Measurements from ENCODE around the gene IGFL4. TPM values are rescaled to one million over a fixed set of nuclear protein-coding genes. Genes with fewer than 3 reads are reported as not detected.
A peak's percentile ranks its signal among the peaks of the same experiment; 100 is the strongest.

IGFL4 gene
- total RNA-seq, 2 experiments from 2014 or later, result not detected

GRCh38 chr19:46017874-46018675, 22.7 kb downstream of the IGFL4 start:
- peaks cover 30% of the 10 kb centered on the region for H3K27me3 Mint-ChIP-seq

GRCh38 chr19:46017095-46017429, 23.7 kb downstream of the IGFL4 start:
- no peak overlapping the region for H3K27ac Mint-ChIP-seq
- H3K27me3 Mint-ChIP-seq, result peaks cover 25% of the 10 kb centered on the region
- no peaks in the 10 kb centered on the region for H3K9me3 Mint-ChIP-seq
- H3K4me1 Mint-ChIP-seq, result peaks cover 16% of the 10 kb centered on the region
- peaks cover 7% of the 10 kb centered on the region for H3K36me3 Mint-ChIP-seq
- peak overlapping the region; percentile 43 for H3K4me3 Mint-ChIP-seq
- DNase-seq, result no peak

More at GRCh38 chr19:46017874-46018675, 22.7 kb downstream of the IGFL4 start:
- peaks cover 7% of the 10 kb centered on the region for H3K36me3 Mint-ChIP-seq
- DNase-seq, result no peak
- H3K4me3 Mint-ChIP-seq, result no peak overlapping the region
- H3K4me1 Mint-ChIP-seq, result peaks cover 19% of the 10 kb centered on the region
- no peak overlapping the region for H3K27ac Mint-ChIP-seq
- no peaks in the 10 kb centered on the region for H3K9me3 Mint-ChIP-seq

GRCh38 chr19:46016426-46017094, 24.2 kb downstream of the IGFL4 start:
- Mint-ChIP-seq H3K4me3 (peak overlapping the region; percentile 66), H3K4me1 (peaks cover 16% of the 10 kb centered on the region), H3K36me3 (peaks cover 7% of the 10 kb centered on the region), H3K9me3 (no peaks in the 10 kb centered on the region), H3K27me3 (peaks cover 21% of the 10 kb centered on the region), H3K27ac (no peak overlapping the region)
- DNase-seq, result peak; percentile 81

GRCh38 chr19:46015687-46016425, 24.9 kb downstream of the IGFL4 start:
- DNase-seq, result peak; percentile 49
- peaks cover 16% of the 10 kb centered on the region for H3K4me1 Mint-ChIP-seq
- peaks cover 7% of the 10 kb centered on the region for H3K36me3 Mint-ChIP-seq
- peak overlapping the region; percentile 67 for H3K4me3 Mint-ChIP-seq
- H3K27me3 Mint-ChIP-seq, result peaks cover 21% of the 10 kb centered on the region
- H3K9me3 Mint-ChIP-seq, result no peaks in the 10 kb centered on the region
- H3K27ac Mint-ChIP-seq, result no peak overlapping the region

- DNase-seq, result peak; percentile 63
- Mint-ChIP-seq H3K9me3 (no peaks in the 10 kb centered on the region), H3K4me1 (peaks cover 16% of the 10 kb centered on the region), H3K27ac (no peak overlapping the region), H3K4me3 (peak overlapping the region; percentile 67), H3K36me3 (peaks cover 9% of the 10 kb centered on the region), H3K27me3 (peaks cover 21% of the 10 kb centered on the region)
Measured at GRCh38 chr19:46014941-46015686, 25.7 kb downstream of the IGFL4 start.

- Mint-ChIP-seq H3K27ac (no peak overlapping the region), H3K27me3 (peaks cover 21% of the 10 kb centered on the region), H3K4me3 (peak overlapping the region; percentile 32), H3K4me1 (peaks cover 16% of the 10 kb centered on the region), H3K36me3 (peaks cover 9% of the 10 kb centered on the region), H3K9me3 (no peaks in the 10 kb centered on the region)
- no peak for DNase-seq
Measured at GRCh38 chr19:46014534-46014933, 26.3 kb downstream of the IGFL4 start.

- DNase-seq, result peak; percentile 56
- Mint-ChIP-seq H3K36me3 (peaks cover 16% of the 10 kb centered on the region), H3K4me1 (peaks cover 4% of the 10 kb centered on the region), H3K4me3 (no peak overlapping the region), H3K27me3 (peaks cover 10% of the 10 kb centered on the region), H3K27ac (no peak overlapping the region), H3K9me3 (no peaks in the 10 kb centered on the region)
Measured at GRCh38 chr19:46009530-46010510, 31.0 kb downstream of the IGFL4 start.

GRCh38 chr19:46006411-46006810, 34.4 kb downstream of the IGFL4 start:
- Mint-ChIP-seq H3K27me3 (no peaks in the 10 kb centered on the region), H3K36me3 (peaks cover 13% of the 10 kb centered on the region), H3K4me3 (no peak overlapping the region), H3K27ac (no peak overlapping the region), H3K4me1 (no peaks in the 10 kb centered on the region), H3K9me3 (no peaks in the 10 kb centered on the region)
- no peak for DNase-seq

- Mint-ChIP-seq H3K27ac (no peak overlapping the region), H3K9me3 (no peaks in the 10 kb centered on the region), H3K4me1 (peaks cover 22% of the 10 kb centered on the region), H3K4me3 (no peak overlapping the region), H3K27me3 (peaks cover 3% of the 10 kb centered on the region), H3K36me3 (peaks cover 10% of the 10 kb centered on the region)
- no peak for DNase-seq
Measured at GRCh38 chr19:46002678-46003275, 38.0 kb downstream of the IGFL4 start.

- H3K27me3 Mint-ChIP-seq, result peaks cover 3% of the 10 kb centered on the region
- peak overlapping the region; percentile 71 for H3K4me3 Mint-ChIP-seq
- no peaks in the 10 kb centered on the region for H3K9me3 Mint-ChIP-seq
- peaks cover 35% of the 10 kb centered on the region for H3K4me1 Mint-ChIP-seq
- DNase-seq, result peak; percentile 54
- no peak overlapping the region for H3K27ac Mint-ChIP-seq
- H3K36me3 Mint-ChIP-seq, result peaks cover 15% of the 10 kb centered on the region
Measured at GRCh38 chr19:46000491-46001246, 40.1 kb downstream of the IGFL4 start.

- peaks cover 11% of the 10 kb centered on the region for H3K36me3 Mint-ChIP-seq
- no peak for DNase-seq
- H3K4me1 Mint-ChIP-seq, result peaks cover 35% of the 10 kb centered on the region
- H3K27me3 Mint-ChIP-seq, result peaks cover 3% of the 10 kb centered on the region
- no peak overlapping the region for H3K27ac Mint-ChIP-seq
- H3K9me3 Mint-ChIP-seq, result no peaks in the 10 kb centered on the region
- peak overlapping the region; percentile 27 for H3K4me3 Mint-ChIP-seq
Measured at GRCh38 chr19:45999653-46000121, 41.1 kb downstream of the IGFL4 start.

GRCh38 chr19:45998834-45999233, 42.0 kb downstream of the IGFL4 start:
- peaks cover 3% of the 10 kb centered on the region for H3K27me3 Mint-ChIP-seq
- H3K9me3 Mint-ChIP-seq, result no peaks in the 10 kb centered on the region
- H3K4me3 Mint-ChIP-seq, result no peak overlapping the region
- H3K36me3 Mint-ChIP-seq, result peaks cover 11% of the 10 kb centered on the region
- H3K4me1 Mint-ChIP-seq, result peaks cover 35% of the 10 kb centered on the region
- DNase-seq, result no peak
- H3K27ac Mint-ChIP-seq, result no peak overlapping the region

GRCh38 chr19:45996933-45997332, 43.9 kb downstream of the IGFL4 start:
- DNase-seq, result no peak
- Mint-ChIP-seq H3K27ac (no peak overlapping the region), H3K4me1 (peaks cover 35% of the 10 kb centered on the region), H3K9me3 (no peaks in the 10 kb centered on the region), H3K4me3 (no peak overlapping the region), H3K36me3 (peaks cover 9% of the 10 kb centered on the region), H3K27me3 (peaks cover 3% of the 10 kb centered on the region)

Measured in activated naive CD8-positive, alpha-beta T cell treated with anti-CD3 and anti-CD28 coated beads for 36 hours (primary cell).